Keratinocyte (primary cell): ENCODE measurements around the gene MCRS1. TPM values are rescaled to one million over a fixed set of nuclear protein-coding genes. Genes with fewer than 3 reads are reported as not detected.

Source experiments
- DNase-seq: peaks from one replicate; pipeline ENCODE4 v3.0.0-alpha.2; 2011; ENCODE audit warnings: low read depth, missing footprints, low spot score
- FAIRE-seq: peaks from 2 replicates; lab custom pipeline; 2011; peaks lifted over from hg19 to GRCh38; lab: Jason Lieb, UNC
- H2AFZ ChIP-seq: 2 replicates; pipeline ENCODE4 v1.6.0; 2012; ENCODE audit warnings: low read length, control low read depth, inconsistent platforms; ENCODE audit not compliant: control insufficient read depth
- H3K27ac ChIP-seq: 2 replicates; pipeline ENCODE4 v1.5.1; 2011; ENCODE audit warnings: low read length; ENCODE audit not compliant: control insufficient read depth, insufficient read depth
- H3K27me3 ChIP-seq: 3 replicates; pipeline ENCODE4 v1.6.0; 2011; ENCODE audit warnings: low read length; ENCODE audit not compliant: control insufficient read depth, insufficient read depth; ENCODE audit errors: extremely low read depth
- H3K36me3 ChIP-seq, 2 experiments: 2 replicates in 1 of 2; 3 replicates in 1 of 2; pipeline ENCODE4 v1.5.1; 2011; ENCODE audit warnings: low read length in 2 of 2, mild to moderate bottlenecking in 1 of 2; ENCODE audit not compliant: control insufficient read depth in 2 of 2, insufficient read depth in 2 of 2; ENCODE audit errors: extremely low read depth in 1 of 2
- H3K4me1 ChIP-seq: 3 replicates; pipeline ENCODE4 v1.5.1; 2011; ENCODE audit warnings: low read length; ENCODE audit not compliant: control insufficient read depth, insufficient read depth; ENCODE audit errors: extremely low read depth
- H3K4me2 ChIP-seq: 3 replicates; pipeline ENCODE4 v1.6.0; 2011; ENCODE audit warnings: low read depth, low read length; ENCODE audit not compliant: control insufficient read depth, insufficient read depth; ENCODE audit errors: extremely low read depth
- H3K4me3 ChIP-seq, 3 experiments: fragments of 200-600 bp in 1 of 3; sonication (generic) in 1 of 3; 2 replicates in 2 of 3; 3 replicates in 1 of 3; pipeline ENCODE4 v1.5.1; 2011 to 2016; ENCODE audit warnings: low read length in 3 of 3, mild to moderate bottlenecking in 3 of 3, control low read depth in 2 of 3, inconsistent platforms in 1 of 3, low read depth in 1 of 3, mixed read lengths in 1 of 3, mixed run types in 1 of 3, moderate library complexity in 1 of 3; ENCODE audit not compliant: control insufficient read depth in 2 of 3, insufficient read depth in 2 of 3; ENCODE audit errors: extremely low read depth in 1 of 3
- H3K79me2 ChIP-seq: 2 replicates; pipeline ENCODE4 v1.6.0; 2012; ENCODE audit warnings: low read length; ENCODE audit not compliant: control insufficient read depth, insufficient read depth
- H3K9ac ChIP-seq: 3 replicates; pipeline ENCODE4 v1.6.0; 2011; ENCODE audit warnings: low read length; ENCODE audit not compliant: control insufficient read depth, insufficient read depth; ENCODE audit errors: extremely low read depth
- H3K9me1 ChIP-seq: 3 replicates; pipeline ENCODE4 v1.6.0; 2011; ENCODE audit warnings: low read length; ENCODE audit not compliant: control insufficient read depth, insufficient read depth; ENCODE audit errors: extremely low read depth
- H3K9me3 ChIP-seq: 2 replicates; pipeline ENCODE4 v1.5.1; 2012; ENCODE audit warnings: low read depth, low read length; ENCODE audit not compliant: control insufficient read depth
- H4K20me1 ChIP-seq: 3 replicates; pipeline ENCODE4 v1.6.0; 2011; ENCODE audit warnings: low read length; ENCODE audit not compliant: control insufficient read depth, insufficient read depth; ENCODE audit errors: extremely low read depth
- CTCF ChIP-seq, 3 experiments: IDR thresholded peaks in 1 of 3; conservative IDR thresholded peaks in 1 of 3; optimal IDR thresholded peaks in 1 of 3; 2 replicates in 2 of 3; 3 replicates in 1 of 3; pipeline versions ENCODE3 to v1.5.1; 2011; ENCODE audit warnings: low read length in 3 of 3, mild to moderate bottlenecking in 3 of 3, moderate library complexity in 2 of 3, control low read depth in 1 of 3, inconsistent platforms in 1 of 3; ENCODE audit not compliant: insufficient read depth in 2 of 3; ENCODE audit errors: extremely low read depth in 1 of 3
- EZH2 ChIP-seq: IDR thresholded peaks from one replicate; pipeline ENCODE4 v1.6.1; 2012; ENCODE audit warnings: inconsistent platforms, mild to moderate bottlenecking, low read length, moderate library complexity
- dilution Hi-C: fragments of 300-500 bp; cut with MboI; formaldehyde crosslinking; loops from one replicate; pipeline ENCODE4 v1.7.0; 2020; ENCODE audit warnings: low sequenced_read_pairs; ENCODE audit not compliant: extremely low pct_ligation_motif_present
- polyA plus RNA-seq, 5 experiments: library from polyadenylated mRNA; depleted of rRNA in 3 of 5; stranded (reverse) in 3 of 5; stranded (forward) in 1 of 5; unstranded in 1 of 5; fragments of >200 nt; gene quantifications; 1 replicate in 1 of 5; 2 replicates in 3 of 5; 3 replicates in 1 of 5; pipeline versions ENCODE4 v1.2.1 to v1.2.3, GENCODE V29; 2011 to 2012; ENCODE audit warnings: missing spikeins in 2 of 5, low read depth in 1 of 5, low replicate concordance in 1 of 5

The MCRS1 gene
- polyA plus RNA-seq, 1 donor (not counting 4 experiments of a cell fraction or from before 2014, with no cell fraction given) = 40.7 TPM

- Histone ChIP-seq H4K20me1 (no peaks in the 10 kb centered on the region), H3K4me1 (peaks cover 10% of the 10 kb centered on the region), H3K9ac (peak overlapping the region; percentile 98), H3K4me2 (peak overlapping the region; percentile 99), H3K9me1 (no peaks in the 10 kb centered on the region), H3K36me3 (peaks cover 11 to 22% of the 10 kb centered on the region in 2 experiments), H3K79me2 (peaks cover 32% of the 10 kb centered on the region), H2AFZ (peak overlapping the region; percentile 99), H3K9me3 (no peaks in the 10 kb centered on the region), H3K27ac (peak overlapping the region; percentile 97), H3K4me3 (peak overlapping the region; percentile 87 to 100 (median 95)), H3K27me3 (no peaks in the 10 kb centered on the region)
- DNase-seq = no peak
- no peak for TF ChIP-seq CTCF (optimal IDR thresholded peaks at IDR 0.05 in 1 of 3, IDR thresholded peaks at IDR 0.05 in 1 of 3, conservative IDR thresholded peaks at IDR 0.05 in 1 of 3; ENCODE audit: extremely low read depth in 1 of 3, insufficient read depth in 2 of 3, low read length in 3 of 3)
- no peak for TF ChIP-seq EZH2
- dilution Hi-C loops = no loop called here
- FAIRE-seq = no peak
Observed at GRCh38 chr12:49567302-49567610, 686 bp downstream of the MCRS1 start.

GRCh38 chr12:49566361-49566760 lies 1.6 kb downstream of the MCRS1 start:
- Histone ChIP-seq H4K20me1 (no peaks in the 10 kb centered on the region), H3K27ac (no peak overlapping the region), H3K9ac (no peak overlapping the region), H3K79me2 (peaks cover 32% of the 10 kb centered on the region), H3K4me3 (no peak overlapping the region), H3K27me3 (no peaks in the 10 kb centered on the region), H3K9me3 (no peaks in the 10 kb centered on the region), H3K9me1 (no peaks in the 10 kb centered on the region), H3K36me3 (peaks cover 17 to 26% of the 10 kb centered on the region in 2 experiments), H3K4me2 (peak overlapping the region; percentile 99), H2AFZ (no peak overlapping the region), H3K4me1 (peaks cover 10% of the 10 kb centered on the region)
- DNase-seq (no peak), FAIRE-seq (no peak)
- dilution Hi-C loops = no loop called here
- no peak for TF ChIP-seq CTCF (optimal IDR thresholded peaks at IDR 0.05 in 1 of 3, IDR thresholded peaks at IDR 0.05 in 1 of 3, conservative IDR thresholded peaks at IDR 0.05 in 1 of 3; ENCODE audit: extremely low read depth in 1 of 3, insufficient read depth in 2 of 3, low read length in 3 of 3)
- no peak for TF ChIP-seq EZH2
